CD4-positive, alpha-beta T cell treated with Interleukin-4 for 1 hour (primary cell): ENCODE measurements around the gene MPLKIP.
A peak's percentile ranks its signal among the peaks of the same experiment; 100 is the strongest.
"Not testable (repeated sequence)": the region's sequence is repeated elsewhere in the genome, so short reads cannot be mapped to it uniquely, and the experiment has no call there.

Experiments
- DNase-seq, 2 donors: peaks; one replicate each; pipeline ENCODE4 v3.0.0-alpha.2; 2020 to 2022

Gene MPLKIP

GRCh38 chr7:40134428-40135316 is at the start of gene MPLKIP, which contains the start of gene SUGCT:
MPLKIP (minus strand) TSS chr7:40134622; CDS start chr7:40134567, 55 bp downstream.
SUGCT (plus strand) TSS chr7:40135005.
- DNase-seq = peak; percentile 86 to 92

- DNase-seq = no peak
Measured at GRCh38 chr7:40182452-40182851, 48.0 kb upstream of the MPLKIP start.

- no peak for DNase-seq
Measured at GRCh38 chr7:40177071-40177470, 42.6 kb upstream of the MPLKIP start.

- no peak for DNase-seq
Measured at GRCh38 chr7:40175725-40176510, 41.5 kb upstream of the MPLKIP start.

GRCh38 chr7:40175256-40175655 is 40.8 kb upstream of the MPLKIP start:
- not testable (repeated sequence) for DNase-seq

GRCh38 chr7:40173121-40173520 is 38.7 kb upstream of the MPLKIP start:
- DNase-seq = not testable (repeated sequence)

GRCh38 chr7:40168266-40168665 is 33.8 kb upstream of the MPLKIP start:
- DNase-seq = not testable (repeated sequence)

- DNase-seq = no peak
Measured at GRCh38 chr7:40167291-40167690, 32.9 kb upstream of the MPLKIP start.

GRCh38 chr7:40165216-40165615 is 30.8 kb upstream of the MPLKIP start:
- DNase-seq = no peak

GRCh38 chr7:40162516-40162915 is 28.1 kb upstream of the MPLKIP start:
- no peak for DNase-seq

- no peak for DNase-seq
Measured at GRCh38 chr7:40156988-40157387, 22.6 kb upstream of the MPLKIP start.

- no peak for DNase-seq
Measured at GRCh38 chr7:40151504-40151903, 17.1 kb upstream of the MPLKIP start.

- no peak for DNase-seq
Measured at GRCh38 chr7:40148671-40149070, 14.2 kb upstream of the MPLKIP start.

GRCh38 chr7:40148247-40148580 is 13.8 kb upstream of the MPLKIP start:
- DNase-seq = not testable (repeated sequence)

GRCh38 chr7:40147371-40148246 is 13.2 kb upstream of the MPLKIP start:
- DNase-seq = no peak

GRCh38 chr7:40145596-40146130 is 11.2 kb upstream of the MPLKIP start:
- DNase-seq = not testable (repeated sequence)

- DNase-seq = not testable (repeated sequence)
Measured at GRCh38 chr7:40141916-40142315, 7.5 kb upstream of the MPLKIP start.

GRCh38 chr7:40139891-40140290 is 5.5 kb upstream of the MPLKIP start:
- DNase-seq = not testable (repeated sequence)

- no peak for DNase-seq
Measured at GRCh38 chr7:40138973-40139372, 4.6 kb upstream of the MPLKIP start.

GRCh38 chr7:40137563-40137962 is 3.1 kb upstream of the MPLKIP start:
- DNase-seq = no peak

- no peak for DNase-seq
Measured at GRCh38 chr7:40135317-40135610, 842 bp upstream of the MPLKIP start.

- DNase-seq = no peak
Measured at GRCh38 chr7:40133561-40134427, 628 bp downstream of the MPLKIP start.
